ENCODE results near the gene ADGRV1.

ADGRV1 gene

DNA sequence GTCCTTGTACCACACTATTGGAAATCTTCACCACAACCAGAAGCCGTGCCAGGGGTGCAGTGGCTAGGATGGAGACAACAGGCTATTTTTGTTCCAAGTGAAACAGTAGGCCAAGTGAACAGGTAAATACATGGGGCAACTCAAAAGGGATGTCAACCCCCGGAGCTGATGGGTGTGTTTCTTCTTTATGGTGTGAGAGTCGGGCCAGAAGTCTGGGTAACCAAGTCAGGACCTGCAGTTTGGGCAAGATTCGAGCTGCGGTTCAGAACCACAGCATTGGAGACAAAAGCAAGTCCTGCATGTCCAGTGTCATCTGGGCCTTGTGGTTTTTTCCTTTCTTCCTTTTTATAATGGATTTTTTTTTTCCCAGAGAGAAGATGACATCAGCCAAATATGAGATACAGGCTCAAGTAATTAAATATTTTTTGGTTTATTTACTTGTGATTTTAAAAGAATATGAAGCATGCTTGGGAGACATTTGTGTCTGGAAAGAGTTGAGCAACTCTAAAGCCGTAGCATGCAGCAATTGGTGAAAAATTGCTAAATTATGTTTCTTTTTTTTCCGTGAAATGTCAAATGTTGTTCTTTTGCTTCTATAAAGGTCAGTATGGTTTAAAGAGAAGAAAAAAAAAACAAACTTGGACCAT is 562.9 kb downstream of the ADGRV1 start:
- in situ Hi-C loops (cut with HindIII; ENCODE audit: low sequenced_read_pairs): no loop called here

DNA sequence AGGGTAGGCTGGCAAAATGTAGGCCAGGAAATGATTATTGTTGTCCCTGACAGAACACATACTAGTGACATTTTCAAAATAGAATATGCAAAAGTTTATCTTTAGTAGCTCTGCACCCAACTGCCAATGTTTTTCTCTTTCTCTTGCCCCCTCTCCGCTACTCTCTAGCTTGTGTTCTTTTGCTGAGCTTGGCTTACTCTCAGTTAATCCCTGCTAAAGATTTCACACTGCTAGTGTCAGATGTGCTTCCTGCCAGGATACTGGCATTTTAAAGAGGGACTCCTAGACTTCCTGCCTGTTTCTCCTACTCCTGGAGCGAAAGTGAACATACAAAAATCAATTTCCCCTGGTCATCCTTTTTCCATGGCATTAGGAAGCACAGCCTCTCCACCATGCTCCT is 564.1 kb downstream of the ADGRV1 start:
- in situ Hi-C loops (cut with HindIII; ENCODE audit: low sequenced_read_pairs): no loop called here

DNA sequence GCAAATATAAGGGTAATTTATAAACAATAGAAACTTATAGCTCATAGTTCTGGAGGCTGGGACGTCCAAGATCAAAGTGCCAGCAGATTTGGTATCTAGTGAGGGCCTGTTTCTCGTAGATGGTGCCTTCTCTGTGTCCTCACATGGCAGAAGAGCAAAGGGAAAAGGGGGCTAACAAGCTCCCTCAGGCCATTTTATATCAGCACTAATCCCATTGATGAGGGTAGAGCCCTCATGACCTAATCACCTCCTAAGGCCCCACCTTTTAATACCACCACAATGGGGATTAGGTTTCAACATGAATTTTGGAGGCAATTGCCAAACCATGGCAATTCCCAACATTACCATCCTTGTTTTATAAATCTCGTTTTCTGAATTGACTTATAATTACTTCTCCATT is 564.7 kb downstream of the ADGRV1 start:
- in situ Hi-C loops (cut with HindIII; ENCODE audit: low sequenced_read_pairs): no loop called here

DNA sequence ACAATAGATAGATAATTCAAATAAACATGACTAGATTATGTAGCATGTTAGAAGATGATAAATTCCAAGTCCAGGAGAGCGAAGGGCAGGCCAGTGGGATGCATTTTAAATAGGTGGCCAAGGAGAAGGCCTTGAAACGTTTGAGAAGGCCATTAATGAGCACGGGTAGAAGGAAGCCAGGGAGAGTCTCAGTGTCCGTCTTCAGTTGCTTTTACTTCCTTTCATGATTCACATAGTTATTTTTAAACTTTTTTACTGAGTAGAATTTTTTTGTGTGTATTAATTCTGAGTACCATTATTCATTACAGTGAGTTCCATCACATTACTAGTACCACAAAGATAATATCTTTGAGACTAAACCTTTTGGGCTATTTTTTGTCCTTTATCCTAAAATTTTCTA is 565.3 kb downstream of the ADGRV1 start:
- in situ Hi-C loops (cut with HindIII; ENCODE audit: low sequenced_read_pairs): no loop called here

DNA sequence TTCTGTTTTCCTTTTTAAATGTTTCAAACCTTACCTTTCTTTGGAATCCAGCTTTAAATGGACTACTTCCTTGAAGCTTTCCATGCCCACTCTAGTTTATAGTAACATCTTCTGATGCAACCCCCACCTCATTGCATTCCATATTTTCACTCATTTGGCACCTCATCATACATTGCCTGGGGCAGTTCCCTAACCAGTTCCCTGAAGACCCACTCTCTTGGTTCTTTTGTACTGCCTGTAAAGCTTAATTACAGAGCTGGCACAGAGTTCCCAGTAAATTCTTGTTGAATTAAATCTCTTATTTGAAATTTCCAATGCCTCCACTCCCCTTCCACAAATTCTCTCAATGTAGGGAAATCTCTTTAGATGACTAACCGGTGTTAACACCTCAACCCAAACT is 567.3 kb downstream of the ADGRV1 start:
- in situ Hi-C loops (cut with HindIII; ENCODE audit: low sequenced_read_pairs): loop anchor here (5.0 kb wide), 1 partner anchor 51 kb away; no protein-coding TSS in a partner anchor

DNA sequence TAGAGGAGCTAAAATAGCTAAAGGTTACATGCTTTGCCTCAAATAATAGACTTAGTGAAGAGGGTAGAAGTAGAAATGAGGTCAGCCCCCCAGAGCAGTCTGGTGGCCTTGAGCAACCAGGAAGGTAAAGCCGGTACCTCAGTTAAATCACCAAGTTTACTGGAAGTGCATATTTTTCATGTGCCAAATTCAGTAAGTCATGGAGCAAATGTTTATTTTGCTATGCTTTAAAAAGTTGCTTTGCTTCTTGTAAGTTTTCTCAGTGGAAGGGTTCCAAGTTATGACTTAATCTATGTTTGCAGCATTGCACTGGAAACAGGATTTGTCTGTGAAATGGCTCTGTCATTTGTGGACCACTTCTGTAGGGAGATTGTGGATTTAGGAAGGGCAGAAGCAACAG is 567.9 kb downstream of the ADGRV1 start:
- in situ Hi-C loops (cut with HindIII; ENCODE audit: low sequenced_read_pairs): loop anchor here (5.0 kb wide), 1 partner anchor 51 kb away; no protein-coding TSS in a partner anchor

DNA sequence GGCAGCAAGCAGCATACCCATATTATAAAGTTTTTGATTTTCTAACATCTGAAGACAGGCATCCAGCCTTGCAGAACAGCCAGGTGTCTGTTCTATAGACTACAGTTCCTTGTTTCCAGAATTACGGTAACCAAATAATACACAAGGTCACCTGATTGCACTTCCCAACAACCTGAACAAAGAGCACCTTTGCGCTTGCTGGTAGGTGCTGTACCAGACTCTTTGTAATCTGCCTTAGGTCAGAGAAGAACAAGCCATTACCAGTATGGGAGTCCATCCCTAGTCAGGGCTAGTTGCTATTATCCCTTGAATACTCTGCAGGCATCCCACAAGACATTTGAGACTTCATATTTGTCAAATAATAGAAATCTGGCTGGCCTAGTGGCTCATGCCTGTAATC is 568.3 kb downstream of the ADGRV1 start:
- in situ Hi-C loops (cut with HindIII; ENCODE audit: low sequenced_read_pairs): loop anchor here (5.0 kb wide), 1 partner anchor 50 kb away; no protein-coding TSS in a partner anchor

DNA sequence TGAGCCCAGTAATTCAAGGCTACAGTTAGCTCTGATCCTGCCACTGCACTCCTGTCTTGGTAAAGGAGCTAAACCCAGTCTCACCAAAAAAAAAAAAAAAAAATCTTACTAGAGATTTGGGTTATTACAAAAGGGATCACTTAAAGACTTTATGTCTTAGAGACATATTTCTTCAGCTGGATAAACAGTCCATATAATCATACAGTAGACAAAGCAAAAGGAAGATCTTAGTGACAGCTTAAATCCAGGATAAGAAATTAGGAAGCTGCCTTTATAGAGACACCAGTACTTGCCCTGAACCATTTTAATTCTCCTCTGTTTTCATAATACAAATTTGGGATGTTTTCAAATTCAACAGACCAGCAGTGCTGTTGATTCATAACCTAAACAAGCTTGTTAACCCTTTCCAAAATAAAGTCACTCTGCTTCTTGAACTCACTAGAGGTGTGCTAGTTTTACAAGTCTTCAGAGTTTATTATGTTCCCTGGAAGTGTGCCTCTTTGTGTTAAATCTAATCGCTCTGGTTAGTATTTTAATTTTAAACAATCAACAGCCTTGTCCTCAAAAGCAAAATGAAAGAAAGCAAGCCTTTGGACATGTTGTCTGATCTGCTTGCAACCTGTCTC is 569.0 kb downstream of the ADGRV1 start:
- in situ Hi-C loops (cut with HindIII; ENCODE audit: low sequenced_read_pairs): loop anchor here (5.0 kb wide), 1 partner anchor 50 kb away; no protein-coding TSS in a partner anchor

DNA sequence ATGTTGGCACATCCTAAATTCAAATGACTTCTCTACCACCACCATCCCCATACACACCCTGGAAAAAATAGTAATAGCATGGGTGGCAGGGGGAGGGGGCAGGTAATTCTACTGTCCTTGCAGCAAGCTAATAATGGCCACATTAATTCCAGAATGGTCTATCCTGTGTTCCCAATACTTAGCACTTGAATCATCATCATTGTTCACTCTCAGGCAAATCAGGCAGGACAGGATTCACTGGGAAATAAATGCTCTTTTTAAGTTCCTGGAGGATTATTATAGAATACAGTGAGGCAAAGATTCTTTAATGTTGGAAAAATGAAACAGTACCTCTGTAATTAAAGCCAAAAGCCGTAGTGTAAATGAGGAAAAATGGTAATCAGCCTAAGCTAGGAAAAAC is 570.0 kb downstream of the ADGRV1 start:
- in situ Hi-C loops (cut with HindIII; ENCODE audit: low sequenced_read_pairs): loop anchor here (5.0 kb wide), 1 partner anchor 49 kb away; no protein-coding TSS in a partner anchor

DNA sequence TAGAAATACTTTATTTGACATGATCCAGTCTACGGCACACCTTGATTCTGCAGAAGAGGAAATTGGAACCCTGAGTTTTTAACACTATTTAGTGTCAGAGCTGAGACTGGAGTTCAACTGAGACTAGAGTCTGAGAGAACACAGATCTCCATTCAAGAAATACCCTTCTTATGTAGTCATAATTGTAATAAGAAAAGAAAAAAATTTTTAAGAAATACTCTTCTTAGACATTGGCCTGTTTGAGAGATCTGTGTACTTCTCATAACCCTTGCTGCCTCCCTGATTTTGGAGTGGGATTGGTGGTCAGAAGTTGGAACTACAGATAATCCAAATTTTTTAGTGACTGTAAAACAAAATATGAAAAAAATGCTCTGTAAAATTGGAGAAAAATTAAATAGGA is 571.2 kb downstream of the ADGRV1 start:
- in situ Hi-C loops (cut with HindIII; ENCODE audit: low sequenced_read_pairs): loop anchor here (5.0 kb wide), 1 partner anchor 48 kb away; no protein-coding TSS in a partner anchor

DNA sequence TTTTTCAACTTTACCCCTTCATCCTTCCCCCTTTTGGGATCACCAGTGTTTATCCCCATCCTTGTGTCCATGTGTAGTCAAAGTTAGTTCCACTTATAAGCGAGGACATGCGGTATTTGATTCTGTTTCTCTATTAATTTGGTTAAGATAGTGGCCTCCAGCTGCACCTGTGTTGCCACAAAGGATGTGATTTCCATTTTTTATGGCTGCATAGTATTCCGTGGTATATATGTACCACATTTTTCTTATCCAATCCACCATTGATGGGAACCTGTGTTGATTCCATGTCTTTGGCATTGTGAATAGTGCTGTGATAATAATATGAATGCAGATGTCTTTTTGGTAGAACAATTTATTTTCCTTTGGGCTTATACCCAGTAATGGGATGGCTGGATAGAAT is 572.2 kb downstream of the ADGRV1 start:
- in situ Hi-C loops (cut with HindIII; ENCODE audit: low sequenced_read_pairs): no loop called here

DNA sequence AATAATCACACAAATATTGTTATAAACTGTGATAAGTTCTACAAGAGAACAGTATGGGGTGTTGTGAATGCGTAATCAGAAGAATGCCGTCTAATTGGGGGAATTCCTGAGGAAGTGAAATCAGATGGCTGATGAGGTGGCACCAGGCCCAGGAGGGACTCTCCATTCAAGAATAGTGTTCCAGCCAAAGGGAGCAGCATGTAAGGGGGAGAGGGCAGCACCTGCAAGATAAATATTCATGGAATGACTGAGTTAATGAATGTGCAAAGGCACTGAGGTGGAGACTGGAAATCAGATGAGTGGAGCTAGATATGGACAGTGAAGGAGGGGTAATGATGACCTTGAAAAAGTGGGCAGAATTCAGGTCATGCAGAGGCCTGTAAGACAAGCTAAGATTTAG is 574.0 kb downstream of the ADGRV1 start:
- in situ Hi-C loops (cut with HindIII; ENCODE audit: low sequenced_read_pairs): no loop called here

DNA sequence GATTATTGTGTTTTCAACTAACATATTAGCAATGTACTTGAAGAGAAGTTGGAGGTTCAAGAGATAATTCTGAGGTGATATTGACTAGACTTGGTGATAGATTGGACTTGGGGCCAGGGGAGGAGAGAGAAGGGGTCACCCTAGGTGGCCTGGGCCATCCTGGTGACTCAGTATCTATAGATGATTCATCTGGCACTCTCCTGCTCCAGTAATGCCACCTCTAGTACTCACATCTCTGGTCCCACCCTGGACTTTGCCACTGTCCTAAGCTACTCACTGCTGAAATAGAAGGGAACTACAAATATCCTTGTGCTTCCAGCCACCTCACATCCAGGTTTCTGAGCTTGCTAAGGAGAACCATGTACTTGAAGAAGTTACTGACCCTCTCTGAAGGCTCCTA is 574.6 kb downstream of the ADGRV1 start:
- in situ Hi-C loops (cut with HindIII; ENCODE audit: low sequenced_read_pairs): no loop called here

DNA sequence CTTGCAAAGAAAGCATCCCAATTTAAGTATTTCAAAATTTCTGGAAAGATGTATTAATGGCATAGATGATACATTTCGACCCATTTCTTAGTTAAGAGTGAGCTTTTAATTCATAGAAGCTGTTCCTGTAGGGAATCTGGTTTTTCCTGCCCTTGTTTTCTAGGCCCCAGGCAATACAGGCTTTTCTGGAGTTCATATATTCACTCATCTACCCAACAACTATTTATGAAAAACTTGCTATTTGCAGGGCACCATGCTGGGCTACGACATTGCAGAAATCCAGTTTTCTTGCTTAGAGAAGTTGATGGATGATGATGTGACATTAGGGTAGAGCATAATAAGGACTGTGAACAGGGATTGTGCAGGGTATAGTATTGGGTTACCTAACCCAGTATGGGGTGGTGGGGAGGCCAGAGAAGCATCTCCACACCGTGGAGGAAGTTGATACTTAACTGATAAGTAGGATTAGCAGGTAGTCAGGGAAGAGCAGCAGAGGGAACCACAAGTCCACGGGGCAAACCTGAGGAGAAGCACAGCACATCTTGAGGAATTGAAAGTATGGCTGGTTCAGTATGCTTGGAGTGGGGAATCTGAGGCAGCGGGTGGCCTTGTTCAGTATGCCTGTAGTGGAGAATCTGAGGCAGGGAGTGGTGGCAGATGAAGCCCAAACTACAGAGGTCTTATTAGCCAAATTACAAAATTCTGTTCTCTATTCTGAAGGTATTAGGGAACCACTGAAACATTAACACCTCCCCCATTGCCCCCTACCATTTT is 577.1 kb downstream of the ADGRV1 start:
- in situ Hi-C loops (cut with HindIII; ENCODE audit: low sequenced_read_pairs): no loop called here

DNA sequence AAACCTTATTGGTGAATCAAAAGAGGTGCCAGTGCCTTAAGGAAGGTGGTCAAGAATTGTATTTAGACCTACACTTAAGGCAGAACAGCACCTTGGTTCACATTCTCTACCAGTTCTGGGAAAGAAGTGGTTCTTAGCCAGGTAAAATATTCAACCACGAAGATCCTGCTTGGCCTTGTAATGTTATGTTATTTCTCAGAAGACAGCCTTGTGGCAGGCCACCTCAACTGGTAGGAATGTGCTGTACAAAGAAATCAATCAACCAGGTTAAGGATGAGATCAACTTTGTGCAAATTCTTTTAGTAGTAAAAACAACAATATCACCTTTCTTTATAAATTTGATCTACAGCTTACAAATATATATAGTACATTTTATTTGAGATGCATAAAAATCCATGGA is 577.7 kb downstream of the ADGRV1 start:
- in situ Hi-C loops (cut with HindIII; ENCODE audit: low sequenced_read_pairs): no loop called here

DNA sequence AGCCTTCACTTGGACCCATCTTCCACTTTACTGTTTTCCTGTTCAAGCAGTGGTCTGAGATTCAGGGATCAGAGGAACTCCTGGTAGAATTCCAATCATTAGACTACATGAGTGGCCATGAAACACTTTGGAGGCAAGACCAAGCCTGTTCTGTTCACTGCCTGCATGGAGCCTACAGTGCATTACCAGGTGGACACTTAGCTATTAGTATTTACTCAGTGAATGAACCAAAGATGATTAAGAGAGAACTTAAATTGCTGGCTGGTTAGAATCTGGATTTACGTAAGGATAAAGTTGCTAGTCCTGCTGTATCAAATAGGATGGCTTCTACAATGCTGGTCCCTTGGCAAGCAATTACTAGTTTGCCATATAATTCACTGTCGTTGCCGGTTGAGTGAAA is 579.0 kb downstream of the ADGRV1 start:
- in situ Hi-C loops (cut with HindIII; ENCODE audit: low sequenced_read_pairs): no loop called here

DNA sequence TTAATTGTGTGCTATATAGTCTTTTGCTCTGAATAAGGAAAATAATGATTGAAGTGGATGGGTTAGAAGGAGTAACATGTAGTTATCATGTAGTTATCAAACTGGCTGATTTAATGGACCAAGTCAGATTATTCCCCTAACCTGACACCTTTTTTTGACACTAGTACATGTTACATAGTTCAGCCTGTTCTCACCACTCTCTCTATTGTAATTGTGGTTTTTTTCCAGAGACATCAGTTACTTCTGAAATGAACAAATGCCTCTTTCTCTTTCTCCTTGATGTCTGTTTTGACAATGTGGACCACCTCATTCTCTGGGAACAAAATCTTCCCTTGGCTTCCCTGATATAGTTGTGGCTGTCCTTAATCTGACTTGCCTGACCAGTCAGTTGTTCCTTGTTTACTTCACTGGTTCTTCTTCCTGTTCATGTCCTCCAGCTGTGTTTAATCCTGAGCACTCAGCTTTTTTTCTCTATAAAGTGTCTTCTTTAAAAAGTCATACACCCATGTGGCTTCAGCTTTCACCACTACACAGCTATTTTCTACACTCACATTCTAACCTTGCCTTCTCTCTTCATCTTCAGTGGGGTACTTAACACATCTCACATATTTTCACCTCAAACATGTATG is 581.1 kb downstream of the ADGRV1 start:
- in situ Hi-C loops (cut with HindIII; ENCODE audit: low sequenced_read_pairs): no loop called here

DNA sequence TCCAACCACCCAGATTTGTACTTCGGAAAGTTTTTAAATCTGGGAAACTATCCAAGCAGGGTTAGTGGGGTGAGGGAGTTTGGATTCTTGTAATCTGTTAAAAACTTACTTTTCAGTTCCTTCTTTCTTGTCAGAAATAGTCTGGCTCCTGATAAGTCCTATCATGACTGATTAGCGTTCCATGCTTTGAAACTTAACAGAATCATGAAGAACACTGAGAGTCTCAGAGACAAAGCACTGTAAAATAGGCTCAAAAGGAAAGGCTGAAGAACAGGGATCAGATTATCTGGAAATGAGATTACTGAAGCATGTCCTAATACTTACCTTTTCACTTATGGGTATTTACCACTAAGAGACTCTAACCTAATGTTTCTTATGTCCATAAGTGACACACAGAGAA is 582.1 kb downstream of the ADGRV1 start:
- in situ Hi-C loops (cut with HindIII; ENCODE audit: low sequenced_read_pairs): no loop called here

DNA sequence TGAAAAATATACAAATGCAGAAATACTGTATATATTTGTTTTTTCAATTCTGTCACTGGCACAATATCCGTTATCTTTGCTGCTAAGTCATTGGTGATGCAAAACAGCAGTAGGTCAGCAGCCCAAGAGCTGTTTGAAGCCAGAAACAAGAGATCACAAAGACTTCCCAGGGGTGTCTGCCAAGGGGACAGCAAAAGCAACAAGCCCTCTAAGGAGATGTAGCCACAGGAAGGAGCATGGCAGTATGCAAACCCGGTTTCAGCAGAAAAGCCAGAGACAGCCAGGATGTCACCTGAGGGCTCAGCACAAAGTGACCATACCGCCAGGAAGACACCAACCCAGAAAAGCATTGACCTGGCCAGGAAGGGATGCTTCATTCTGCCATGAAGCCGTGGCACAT is 583.0 kb downstream of the ADGRV1 start:
- in situ Hi-C loops (cut with HindIII; ENCODE audit: low sequenced_read_pairs): no loop called here

DNA sequence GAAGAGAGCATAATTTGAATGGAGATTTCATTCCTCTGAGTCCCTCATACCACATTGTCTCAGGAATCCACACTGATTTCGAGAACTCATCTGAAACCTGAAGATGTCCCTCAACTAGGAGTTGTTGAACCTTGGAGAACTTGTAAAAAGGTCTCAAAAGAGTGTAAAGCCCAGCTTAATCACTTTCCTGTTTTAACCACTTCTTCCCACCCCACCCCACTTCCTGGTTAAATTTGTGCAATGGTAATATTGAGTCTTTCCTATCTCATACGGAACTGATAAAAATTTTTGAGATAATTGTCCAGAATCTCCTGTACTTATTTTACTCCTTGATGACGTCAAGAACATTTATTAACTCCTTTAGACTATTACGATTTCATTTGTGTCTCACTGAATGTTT is 583.8 kb downstream of the ADGRV1 start:
- in situ Hi-C loops (cut with HindIII; ENCODE audit: low sequenced_read_pairs): no loop called here

DNA sequence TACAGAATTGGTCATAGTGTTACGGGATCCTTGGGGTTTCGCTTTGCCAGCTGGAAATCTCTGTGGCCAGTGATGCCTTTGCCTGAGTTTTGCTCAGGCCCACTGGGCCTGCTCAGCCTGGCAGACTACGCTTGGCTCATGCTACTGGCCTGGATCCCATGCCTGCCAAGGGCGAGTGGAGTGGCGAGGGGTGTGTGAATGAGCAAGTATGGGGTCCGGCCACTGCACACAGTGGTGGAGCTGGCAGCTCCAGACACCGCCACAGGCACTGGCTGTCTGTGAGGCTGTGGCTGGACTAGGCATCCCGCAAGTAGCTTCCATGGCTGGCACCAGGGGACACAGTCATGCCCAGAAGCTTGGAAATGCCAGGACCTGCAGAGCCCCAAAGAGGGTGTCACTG is 584.2 kb downstream of the ADGRV1 start:
- in situ Hi-C loops (cut with HindIII; ENCODE audit: low sequenced_read_pairs): no loop called here
